Liver (tissue), 3 donors: Measurements from ENCODE around the gene CCDC77.

Source experiments
- FOXA1 ChIP-seq: IDR thresholded peaks from 2 replicates; pipeline ENCODE4 v1.6.1; 2016; ENCODE audit warnings: antibody characterized with exemption
- GABPA ChIP-seq, 2 donors: IDR thresholded peaks in 1 of 2; conservative IDR thresholded peaks in 1 of 2; 2 replicates each; pipeline ENCODE4 v1.6.1; 2016; ENCODE audit warnings: antibody characterized with exemption in 2 of 2, mild to moderate bottlenecking in 1 of 2, moderate library complexity in 1 of 2
- JUND ChIP-seq, 2 donors: IDR thresholded peaks; 2 replicates each; pipeline ENCODE4 v1.6.1; 2016; ENCODE audit warnings: antibody characterized with exemption in 2 of 2
- TAF1 ChIP-seq: conservative IDR thresholded peaks from 2 replicates; pipeline ENCODE4 v1.6.1; 2016; ENCODE audit warnings: antibody characterized with exemption, mild to moderate bottlenecking
- YY1 ChIP-seq: IDR thresholded peaks from 2 replicates; pipeline ENCODE4 v1.6.1; 2016; ENCODE audit warnings: antibody characterized with exemption, mild to moderate bottlenecking
- TF ChIP-seq, protein P1 (sequence below): IDR thresholded peaks from 2 replicates; pipeline ENCODE4 v1.6.1; 2016; ENCODE audit warnings: antibody characterized with exemption
- TF ChIP-seq, protein P2 (sequence below): fragments of 150-350 bp; IDR thresholded peaks from 2 replicates; pipeline ENCODE4 v1.5.1; 2017; ENCODE audit warnings: improper control_type of control experiment, low read depth, low read length; ENCODE audit not compliant: missing input control
- TF ChIP-seq, protein P3 (sequence below): IDR thresholded peaks from 2 replicates; pipeline ENCODE4 v1.6.1; 2016; ENCODE audit warnings: antibody characterized with exemption
- donor health status: healthy.
- donor health status: healthy.

DNA sequence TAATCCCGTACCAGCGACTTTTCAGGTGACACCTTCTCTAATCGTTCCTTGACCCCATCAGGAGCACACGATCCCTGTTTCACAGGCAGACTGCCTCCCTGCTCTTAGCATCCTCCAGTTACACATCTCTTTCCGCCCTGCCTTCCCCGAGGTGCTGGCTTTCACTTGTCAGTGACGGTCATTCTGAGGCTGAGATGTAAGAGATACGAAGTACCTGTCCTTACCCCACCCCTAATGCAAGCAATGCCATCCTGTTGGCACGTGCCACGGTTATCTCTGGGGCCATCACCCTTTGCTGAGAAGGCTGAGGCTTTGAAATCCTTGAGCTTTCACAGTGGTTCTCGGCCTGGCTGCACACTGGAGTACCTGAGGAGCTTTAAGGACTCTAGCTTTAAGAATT lies 82.7 kb downstream of the CCDC77 start:
- TF ChIP-seq, protein P1, sequence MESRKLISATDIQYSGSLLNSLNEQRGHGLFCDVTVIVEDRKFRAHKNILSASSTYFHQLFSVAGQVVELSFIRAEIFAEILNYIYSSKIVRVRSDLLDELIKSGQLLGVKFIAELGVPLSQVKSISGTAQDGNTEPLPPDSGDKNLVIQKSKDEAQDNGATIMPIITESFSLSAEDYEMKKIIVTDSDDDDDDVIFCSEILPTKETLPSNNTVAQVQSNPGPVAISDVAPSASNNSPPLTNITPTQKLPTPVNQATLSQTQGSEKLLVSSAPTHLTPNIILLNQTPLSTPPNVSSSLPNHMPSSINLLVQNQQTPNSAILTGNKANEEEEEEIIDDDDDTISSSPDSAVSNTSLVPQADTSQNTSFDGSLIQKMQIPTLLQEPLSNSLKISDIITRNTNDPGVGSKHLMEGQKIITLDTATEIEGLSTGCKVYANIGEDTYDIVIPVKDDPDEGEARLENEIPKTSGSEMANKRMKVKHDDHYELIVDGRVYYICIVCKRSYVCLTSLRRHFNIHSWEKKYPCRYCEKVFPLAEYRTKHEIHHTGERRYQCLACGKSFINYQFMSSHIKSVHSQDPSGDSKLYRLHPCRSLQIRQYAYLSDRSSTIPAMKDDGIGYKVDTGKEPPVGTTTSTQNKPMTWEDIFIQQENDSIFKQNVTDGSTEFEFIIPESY: no peak
- TF ChIP-seq, protein P2, sequence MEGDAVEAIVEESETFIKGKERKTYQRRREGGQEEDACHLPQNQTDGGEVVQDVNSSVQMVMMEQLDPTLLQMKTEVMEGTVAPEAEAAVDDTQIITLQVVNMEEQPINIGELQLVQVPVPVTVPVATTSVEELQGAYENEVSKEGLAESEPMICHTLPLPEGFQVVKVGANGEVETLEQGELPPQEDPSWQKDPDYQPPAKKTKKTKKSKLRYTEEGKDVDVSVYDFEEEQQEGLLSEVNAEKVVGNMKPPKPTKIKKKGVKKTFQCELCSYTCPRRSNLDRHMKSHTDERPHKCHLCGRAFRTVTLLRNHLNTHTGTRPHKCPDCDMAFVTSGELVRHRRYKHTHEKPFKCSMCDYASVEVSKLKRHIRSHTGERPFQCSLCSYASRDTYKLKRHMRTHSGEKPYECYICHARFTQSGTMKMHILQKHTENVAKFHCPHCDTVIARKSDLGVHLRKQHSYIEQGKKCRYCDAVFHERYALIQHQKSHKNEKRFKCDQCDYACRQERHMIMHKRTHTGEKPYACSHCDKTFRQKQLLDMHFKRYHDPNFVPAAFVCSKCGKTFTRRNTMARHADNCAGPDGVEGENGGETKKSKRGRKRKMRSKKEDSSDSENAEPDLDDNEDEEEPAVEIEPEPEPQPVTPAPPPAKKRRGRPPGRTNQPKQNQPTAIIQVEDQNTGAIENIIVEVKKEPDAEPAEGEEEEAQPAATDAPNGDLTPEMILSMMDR: no peak
- no peak for TF ChIP-seq FOXA1
- no peak for TF ChIP-seq JUND (IDR thresholded peaks at IDR 0.05)
- TF ChIP-seq, protein P3, sequence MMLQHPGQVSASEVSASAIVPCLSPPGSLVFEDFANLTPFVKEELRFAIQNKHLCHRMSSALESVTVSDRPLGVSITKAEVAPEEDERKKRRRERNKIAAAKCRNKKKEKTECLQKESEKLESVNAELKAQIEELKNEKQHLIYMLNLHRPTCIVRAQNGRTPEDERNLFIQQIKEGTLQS: no peak
- TF ChIP-seq YY1: no peak
- no peak for TF ChIP-seq GABPA (IDR thresholded peaks at IDR 0.05 in 1 of 2, conservative IDR thresholded peaks at IDR 0.05 in 1 of 2)
- TF ChIP-seq TAF1: no peak
